T1000 (cell line): Measurements from ENCODE around the gene INPP4B.

Experiments used
- DNase-seq: peaks from one replicate; lab custom pipeline; 2025; ENCODE audit warnings: mixed read lengths; lab: John Stamatoyannopoulos, UW

Gene INPP4B

DNA sequence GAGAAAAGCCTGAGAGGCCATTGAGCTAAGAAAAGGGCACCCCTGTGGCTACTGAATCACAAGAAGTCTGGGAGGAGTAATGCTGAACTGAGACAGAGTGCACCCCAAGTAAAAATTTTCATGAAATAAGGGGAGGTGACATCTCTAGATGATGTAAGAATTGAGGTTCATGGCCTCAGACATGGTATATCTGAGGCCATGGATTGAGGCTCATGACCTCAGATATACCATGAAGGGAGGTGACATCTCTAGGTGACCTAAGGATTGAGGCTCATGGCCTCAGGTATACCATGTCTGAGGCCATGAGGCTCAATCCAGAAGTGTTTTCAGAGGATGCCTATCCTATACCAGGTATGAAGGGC, 560.9 kb downstream of the INPP4B start:
- no peak for DNase-seq

DNA sequence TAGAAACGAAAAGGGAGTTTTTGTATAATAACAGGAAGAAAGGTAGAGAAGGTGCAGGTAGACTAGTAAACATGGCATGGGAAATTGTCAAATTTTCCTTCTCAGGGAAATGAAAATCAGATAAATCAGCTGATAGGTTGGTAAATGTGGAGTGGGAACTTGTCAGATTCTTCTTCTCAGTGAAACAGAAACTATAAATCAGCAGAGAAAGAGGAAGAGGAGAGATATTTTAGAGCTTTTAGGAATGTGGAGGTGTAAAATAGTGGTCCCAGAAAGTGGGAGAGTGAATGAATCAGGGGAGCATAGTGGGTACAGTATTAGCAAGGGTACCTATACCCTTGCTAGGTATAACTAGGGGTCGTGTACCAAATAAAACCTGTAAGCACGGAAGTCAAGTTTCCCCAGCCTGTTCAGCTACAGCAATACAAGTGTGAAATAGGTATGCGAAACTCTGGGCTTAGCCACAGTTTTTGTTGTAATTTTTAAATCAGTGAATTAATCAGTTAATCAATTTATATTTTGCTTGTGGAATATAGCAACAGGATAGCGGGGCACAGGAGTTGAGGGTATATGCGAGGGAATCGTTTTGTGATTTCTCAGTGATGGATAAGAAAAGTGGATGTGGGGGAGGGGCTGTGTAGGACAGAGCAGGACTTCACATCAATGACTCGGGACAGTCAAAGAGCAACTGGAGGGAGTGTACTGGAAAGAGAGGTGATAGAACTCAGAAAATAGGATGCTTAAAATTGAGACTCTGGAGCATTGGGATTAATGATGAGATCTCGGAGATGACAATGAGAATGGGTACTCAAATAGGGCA, 561.5 kb downstream of the INPP4B start:
- no peak for DNase-seq

DNA sequence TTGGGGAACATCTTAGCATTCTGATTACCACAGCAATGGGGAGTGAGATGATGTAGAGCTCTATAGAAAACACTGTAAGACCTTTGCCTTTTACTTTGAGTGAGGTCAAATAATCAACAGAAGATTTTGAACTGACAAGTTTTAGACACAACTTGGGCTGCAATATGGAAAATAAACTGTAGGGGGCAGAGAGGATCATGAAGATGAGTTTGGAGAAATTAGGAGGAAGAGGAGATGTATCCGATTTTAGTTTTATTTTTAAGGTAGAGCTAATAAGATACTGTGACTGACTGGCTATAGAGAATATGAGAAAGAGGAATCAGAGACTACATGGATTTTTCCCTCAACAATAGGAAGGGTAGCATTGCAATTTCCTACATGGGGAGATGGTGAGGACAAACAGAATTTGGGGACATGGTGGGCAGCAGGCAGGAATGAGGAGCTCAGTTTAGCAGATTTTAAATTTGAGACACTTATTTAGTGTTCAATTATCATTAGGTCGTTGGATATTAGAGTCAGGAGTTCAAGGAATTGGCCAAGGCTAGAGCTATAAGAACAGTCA, 563.1 kb downstream of the INPP4B start:
- no peak for DNase-seq

DNA sequence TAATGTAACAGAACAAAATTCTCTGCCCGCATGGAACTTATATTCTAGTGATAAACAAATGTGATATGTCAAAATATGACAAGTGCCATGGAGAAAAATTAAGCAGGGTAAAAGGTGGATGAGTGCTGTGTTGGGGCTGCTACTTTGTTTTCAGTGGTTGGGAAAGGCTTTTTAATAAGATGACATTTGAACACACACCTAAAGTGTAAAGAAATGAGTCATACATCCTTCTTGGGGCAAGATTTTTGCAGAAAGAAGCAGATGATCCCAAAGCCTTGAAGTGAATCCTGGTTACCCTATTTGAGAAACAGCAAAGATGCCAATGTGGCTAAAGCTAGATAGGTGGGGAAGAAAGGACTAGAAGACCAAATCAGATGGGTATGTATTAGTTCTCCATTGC, 564.1 kb downstream of the INPP4B start:
- no peak for DNase-seq

DNA sequence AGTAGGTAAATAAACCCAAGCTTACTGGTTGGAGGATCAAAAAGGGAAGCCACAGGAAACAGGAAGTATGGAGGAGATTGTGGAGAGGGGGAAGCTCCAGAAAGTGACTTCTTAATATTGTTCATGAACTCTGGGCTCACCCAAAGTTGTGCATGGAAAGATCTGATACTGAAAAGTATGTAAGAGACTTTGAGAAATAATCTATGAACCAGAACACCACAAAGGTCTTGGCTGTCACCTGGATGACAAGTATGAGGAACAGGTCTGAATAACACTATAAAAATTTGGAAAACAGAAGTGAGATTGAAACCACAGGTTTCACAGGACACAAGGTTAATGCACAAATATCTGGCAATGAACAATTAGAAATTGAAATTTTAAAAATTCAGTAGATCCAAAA, 567.4 kb downstream of the INPP4B start:
- DNase-seq = no peak

DNA sequence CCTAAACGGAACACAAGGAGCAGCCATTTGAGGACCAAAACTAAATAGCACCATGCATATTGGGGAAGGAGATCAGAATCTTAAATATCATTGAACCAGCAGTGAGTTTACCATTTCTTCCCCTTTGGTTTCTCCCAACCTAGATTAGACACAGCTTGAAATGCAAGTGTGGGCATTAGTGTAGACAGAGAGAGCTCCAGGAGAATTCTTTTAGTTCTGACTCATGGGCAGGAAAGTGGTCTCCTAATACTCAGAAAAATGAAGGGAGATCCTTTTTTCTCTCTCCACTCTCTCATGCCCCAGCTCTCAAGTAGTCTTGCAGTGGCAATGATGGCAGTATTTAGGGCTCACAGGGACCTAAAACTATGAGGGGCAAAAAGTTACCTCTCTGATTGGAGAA, 567.9 kb downstream of the INPP4B start:
- no peak for DNase-seq

DNA sequence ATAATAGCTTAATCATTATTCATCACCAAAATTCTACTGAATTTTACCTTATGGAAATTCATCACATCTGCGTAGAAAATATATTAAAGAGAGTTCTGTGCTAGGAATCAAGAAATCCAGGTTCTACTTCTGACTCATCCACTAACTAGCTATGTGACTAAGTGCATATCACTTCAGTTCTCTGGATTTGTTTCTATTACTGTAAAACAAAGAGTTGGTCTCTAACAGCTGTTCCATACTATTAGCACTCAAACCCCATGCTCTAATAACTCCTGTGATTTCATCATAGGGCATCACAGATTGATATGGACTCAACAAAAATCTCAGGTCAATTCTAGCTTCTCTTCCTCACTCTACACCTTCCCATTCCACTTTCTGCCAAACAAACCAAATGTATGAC, 572.0 kb downstream of the INPP4B start:
- no peak for DNase-seq

DNA sequence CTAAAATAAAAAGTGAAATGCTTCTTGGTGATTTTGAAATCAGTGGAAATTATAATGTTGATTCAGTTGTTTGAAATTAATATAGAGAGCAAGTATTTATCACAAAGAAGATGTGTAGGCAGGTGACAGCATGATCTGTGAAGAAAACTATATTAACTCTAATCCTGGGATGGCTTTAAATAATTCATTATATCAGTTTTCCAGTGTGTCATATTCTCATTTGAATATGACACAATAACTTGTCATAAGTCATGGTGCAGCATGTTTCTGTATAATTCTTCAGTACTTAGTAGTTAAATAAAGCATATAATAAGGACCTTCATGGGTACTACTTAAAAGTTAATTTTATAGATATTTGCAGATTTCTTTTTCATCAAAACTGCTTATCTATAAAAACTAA, 573.6 kb downstream of the INPP4B start:
- no peak for DNase-seq

DNA sequence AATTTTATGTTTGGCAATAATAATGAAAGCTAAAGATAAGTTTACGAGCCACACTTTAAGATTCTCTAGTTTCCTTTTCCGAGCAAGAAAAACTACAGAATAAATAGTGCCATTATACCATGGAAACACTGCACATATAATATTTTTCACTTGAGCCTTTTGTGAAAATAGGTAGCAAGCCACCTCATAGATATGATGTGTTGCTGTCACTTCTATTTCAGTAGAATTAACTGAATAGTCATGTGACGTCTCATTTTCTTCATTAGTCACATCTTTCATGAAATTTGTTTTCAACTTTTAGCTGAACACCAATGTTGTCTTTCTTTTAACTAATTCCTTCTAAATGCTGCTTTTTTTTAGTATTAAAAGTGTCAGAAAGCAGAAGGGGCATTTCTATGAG, 574.3 kb downstream of the INPP4B start:
- no peak for DNase-seq

DNA sequence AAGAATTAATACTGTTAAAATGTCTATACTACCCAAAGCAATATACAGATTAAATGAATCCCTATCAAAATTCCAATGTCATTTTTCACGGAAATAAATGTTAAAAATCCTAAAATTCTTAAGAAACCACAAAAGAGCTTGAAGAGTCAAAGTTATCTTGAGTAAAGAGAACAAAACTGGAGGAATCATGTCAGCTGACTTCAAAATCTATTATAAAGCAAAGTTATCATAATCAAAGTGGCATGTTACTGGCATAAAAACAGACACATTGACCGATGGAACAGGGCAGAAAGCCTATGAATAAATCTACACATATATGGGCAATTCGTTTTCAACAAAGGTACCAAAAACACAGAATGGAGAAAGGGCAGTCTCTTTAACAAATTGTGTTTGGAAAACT, 579.0 kb downstream of the INPP4B start:
- DNase-seq = no peak

DNA sequence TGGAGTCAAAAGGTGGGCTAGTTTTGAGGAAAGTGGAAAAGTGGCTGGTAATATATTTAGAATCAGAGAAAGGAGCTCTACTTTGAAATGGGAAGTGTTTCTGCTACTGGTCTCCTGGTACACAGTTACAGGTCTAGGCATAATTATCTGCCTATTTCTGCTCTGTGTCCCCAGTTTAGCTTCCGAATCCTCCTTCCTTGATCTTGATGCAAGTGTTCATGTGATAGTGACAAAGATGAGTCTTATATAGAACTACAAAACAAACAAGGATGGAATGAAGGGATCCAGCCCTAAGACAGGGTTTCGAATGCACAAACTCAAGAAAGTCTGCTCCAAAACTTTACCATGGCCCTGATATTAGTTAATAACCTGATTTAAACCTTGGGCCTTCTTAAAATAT, 580.2 kb downstream of the INPP4B start:
- no peak for DNase-seq

DNA sequence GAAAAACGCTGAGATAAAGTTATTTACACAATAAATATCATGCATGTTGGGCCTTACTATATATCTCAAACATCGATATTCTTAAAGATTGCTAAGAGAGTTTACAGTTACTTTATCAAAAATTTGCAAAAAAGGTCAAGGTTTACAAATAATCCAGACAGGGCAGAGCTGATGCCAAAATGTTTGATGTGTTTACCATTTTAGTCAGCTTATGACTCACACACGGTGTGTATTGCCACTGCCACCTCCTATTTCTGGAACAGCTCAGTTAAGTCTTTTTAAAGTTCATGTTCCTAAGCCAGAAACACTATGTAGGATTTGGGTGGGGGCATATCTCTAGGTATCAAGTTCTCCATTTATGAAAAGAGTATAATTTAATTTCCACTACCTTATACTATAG, 580.6 kb downstream of the INPP4B start:
- no peak for DNase-seq

DNA sequence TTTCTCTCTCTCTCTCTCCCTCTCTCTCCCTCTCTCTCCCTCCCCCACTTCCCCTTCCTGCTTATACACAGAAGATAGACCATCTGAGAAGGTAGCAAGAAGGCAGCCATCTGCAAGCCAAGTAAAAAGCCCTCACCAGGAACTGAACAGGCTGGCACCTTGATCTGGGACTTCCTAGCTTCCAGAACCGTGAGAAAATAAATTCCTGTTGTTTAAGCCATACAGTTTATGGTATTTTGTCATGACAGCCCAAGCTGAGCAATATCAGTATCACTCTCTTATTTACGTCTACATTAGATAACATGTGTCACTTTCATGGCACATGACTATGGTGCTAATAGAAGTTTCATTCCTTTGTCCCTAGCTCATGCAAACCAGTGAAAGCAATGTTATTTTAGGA, 581.1 kb downstream of the INPP4B start:
- no peak for DNase-seq

DNA sequence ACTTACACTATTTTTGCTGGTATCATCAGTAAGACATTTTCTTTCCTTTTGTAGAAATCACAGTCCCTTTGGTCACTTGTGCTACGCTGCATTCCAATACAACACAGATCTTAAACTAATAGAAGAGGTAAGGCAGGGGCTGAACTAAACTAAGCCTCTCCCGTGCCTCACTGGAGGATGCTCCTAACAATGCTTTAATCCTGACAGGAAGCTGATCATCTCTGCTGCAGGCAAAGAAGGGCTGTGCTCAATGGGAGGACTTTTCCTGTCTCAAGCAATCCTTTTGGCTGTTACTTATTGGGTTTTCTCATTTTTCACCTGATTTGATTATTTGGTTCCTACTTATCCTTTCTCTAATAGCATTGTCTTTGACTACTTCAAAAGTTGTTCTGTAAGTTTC, 583.1 kb downstream of the INPP4B start:
- no peak for DNase-seq

DNA sequence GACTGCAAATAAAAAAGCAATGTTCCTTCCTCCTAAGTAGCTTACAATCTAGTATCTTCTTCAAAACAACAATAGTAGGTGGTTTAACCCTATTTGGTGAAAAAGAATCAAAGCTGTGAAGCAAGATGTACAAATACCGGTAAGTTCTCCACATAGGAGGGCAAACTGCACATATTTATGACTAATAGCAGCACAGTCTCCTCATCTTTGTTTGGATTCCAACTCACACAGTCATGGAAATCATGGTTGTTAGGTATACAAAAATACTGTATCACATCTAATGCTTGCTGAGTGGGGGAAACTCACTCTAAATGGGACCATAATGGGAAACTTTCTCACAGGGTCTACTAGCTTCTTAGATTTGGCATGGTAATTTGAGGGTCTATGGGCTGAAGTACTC, 597.2 kb downstream of the INPP4B start:
- DNase-seq = no peak

DNA sequence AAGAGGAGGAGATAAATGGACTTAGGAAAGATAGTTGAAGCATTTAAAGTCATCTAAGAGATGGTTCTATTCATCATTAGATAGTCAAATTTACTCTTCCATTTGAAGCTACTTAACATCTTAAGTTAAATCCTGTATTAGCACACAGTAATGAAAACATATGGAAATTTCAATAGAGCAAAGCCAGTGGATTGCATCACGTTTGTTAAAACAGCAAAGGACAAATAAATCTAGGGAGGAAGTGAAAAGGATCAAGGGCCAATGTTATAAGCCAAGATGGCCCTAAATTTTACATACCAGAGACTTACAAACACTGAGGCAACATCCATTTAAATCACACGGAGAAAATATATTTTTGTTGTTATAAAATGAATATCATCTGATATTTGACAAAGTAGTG, 602.8 kb downstream of the INPP4B start:
- DNase-seq = no peak

DNA sequence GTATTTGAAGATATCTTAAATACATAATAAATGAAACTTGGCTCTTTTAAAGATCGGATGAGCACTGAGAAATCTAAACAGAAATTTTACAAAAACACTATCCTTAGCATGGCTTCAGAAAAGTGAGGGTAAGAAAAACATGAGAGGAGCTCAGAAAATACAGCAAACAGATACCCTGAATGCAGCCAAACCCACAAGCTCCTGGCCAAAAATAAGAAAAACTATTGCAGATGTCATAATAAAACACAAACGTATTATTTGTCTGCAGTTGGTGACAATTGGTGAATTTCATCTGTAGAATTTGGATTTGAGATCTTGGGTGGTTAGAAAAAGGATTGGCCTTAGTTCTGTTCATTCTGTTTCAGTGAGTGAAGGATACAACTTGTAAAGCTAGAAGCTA, 603.9 kb downstream of the INPP4B start:
- no peak for DNase-seq

DNA sequence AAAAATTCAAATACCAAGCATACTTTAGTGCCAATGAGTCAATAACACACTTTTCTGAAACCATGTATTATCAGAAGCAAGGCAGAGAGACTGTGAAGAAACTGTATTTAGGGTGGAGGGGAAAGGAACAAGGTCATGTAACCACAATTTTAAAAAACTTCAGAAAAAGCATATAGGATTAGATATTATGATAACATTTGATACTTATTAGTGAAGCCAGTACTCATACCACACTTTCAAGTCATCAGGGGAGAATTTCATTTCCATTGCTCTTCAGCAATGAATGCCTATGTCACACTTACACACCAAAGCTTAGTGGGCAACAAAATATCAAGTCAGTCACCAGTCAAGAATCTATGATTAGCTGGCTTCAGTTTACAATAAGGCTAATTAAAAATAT, 607.5 kb downstream of the INPP4B start:
- no peak for DNase-seq

DNA sequence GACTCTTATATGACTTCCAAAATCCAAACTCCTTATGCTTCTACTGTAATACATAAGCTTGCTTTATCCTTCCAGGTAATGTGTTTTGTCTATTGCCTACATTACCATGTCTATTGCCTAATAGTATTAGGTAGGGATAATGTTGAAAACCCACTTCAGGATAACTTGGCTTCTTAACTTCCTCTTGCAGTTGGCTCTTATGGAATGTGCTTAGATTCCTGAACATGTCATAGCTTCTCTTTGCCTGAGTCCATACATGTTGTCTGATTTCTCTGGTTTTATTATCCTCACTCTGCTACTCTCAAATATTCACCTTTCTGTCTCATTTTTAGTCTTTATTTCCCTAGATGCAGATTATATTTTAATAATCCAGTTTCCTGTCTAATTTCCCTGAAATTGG, 609.8 kb downstream of the INPP4B start:
- no peak for DNase-seq

DNA sequence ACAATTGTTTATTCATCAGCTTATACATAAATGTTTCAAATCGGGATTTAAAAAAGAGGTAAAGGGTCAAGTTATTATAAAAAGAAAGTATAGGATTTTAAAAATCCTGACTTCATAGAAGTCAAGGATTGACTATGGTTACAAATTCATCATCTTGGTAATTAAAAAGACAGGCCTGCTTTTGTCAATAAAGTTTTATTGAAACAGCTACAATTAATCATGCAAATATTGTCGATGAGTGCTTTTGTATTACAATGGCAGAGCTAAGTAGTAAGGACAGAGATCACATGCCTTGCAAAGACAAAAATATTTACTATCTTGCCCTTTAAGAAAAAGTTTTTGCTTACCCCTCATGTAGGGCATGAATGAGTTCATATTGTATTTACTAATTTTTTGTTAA, 614.3 kb downstream of the INPP4B start:
- no peak for DNase-seq

DNA sequence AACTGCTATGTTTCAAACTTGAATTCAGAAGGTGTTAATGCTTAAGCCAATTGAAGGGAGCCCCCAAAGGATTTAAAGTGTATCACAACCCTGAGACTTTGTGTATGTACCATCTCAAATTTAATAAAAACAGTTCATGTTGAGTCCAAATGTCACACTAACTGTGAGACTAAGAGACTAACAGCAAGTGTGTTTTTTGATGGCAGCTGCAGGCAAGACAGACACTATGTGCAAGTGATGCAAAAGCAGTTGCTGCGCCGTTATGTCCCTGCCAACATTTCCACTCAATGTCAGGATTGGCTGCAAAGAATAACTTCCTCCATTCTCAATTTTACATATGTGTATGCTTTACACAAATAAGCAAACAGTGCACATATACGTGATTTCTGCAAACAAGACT, 615.1 kb downstream of the INPP4B start:
- no peak for DNase-seq

DNA sequence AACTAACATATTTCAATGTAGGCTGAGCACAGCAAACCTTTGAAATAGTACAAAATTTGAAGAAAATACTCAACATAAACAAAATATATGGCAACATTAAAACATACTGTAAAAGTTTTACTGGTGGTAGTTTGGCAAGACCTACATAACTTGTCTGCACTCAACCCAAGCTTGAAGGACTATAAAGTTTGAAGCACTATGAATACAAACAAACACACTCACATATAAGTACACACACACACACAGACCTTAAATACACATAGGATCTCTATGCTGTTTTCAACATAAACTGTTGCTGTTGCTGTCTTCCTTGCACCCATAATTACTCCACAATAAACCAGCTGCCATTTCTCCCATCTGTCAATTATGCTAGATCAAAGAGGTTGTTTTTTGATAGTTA, 620.1 kb downstream of the INPP4B start:
- no peak for DNase-seq

DNA sequence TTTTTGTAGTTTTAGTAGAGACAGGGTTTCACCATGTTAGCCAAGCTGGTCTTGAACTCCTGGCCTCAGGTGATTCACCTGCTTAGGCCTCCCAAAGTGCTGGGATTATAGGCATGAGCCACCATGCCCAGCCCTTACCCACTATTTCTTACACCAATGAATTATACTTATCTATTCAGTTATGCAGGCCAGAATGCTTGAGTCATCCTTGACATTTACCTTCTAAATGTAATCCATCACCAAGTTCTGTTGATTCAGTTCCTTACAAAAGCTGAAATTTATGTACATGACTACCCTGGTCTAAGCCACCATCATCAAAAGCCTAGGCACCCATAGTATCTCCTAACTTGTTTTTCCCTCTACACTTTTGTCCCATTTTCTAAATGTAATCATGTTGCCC, 624.0 kb downstream of the INPP4B start:
- DNase-seq = no peak

DNA sequence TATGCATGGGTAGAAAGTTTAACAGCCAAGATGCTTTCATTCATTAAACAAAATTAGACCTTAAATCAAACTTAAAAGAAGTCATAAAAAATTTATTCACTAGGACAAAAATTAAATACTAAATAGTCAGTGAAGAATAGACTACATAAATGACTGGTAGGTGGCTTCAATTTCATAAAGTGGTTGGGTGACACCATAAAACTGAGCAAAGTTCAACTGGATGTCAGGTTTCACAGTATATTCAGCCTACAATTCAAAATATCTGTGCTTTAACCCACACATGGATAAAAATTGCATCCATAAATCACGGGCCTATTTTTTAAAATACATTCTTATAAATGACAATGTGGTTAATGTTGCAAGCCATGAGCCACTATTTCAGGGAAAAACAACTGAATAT, 627.4 kb downstream of the INPP4B start:
- no peak for DNase-seq
